HG03378 (cell line): ENCODE measurements around the gene ENHO.

Source experiments
- ATAC-seq: cut with Tn5 transposase; IDR thresholded peaks from one replicate; pipeline ENCODE4 v1.9.1; 2021; ENCODE audit warnings: mild to moderate bottlenecking, moderate library complexity; ENCODE audit not compliant: unreplicated experiment

Gene ENHO

GRCh38 chr9:34522971-34523797 is at the start of gene ENHO:
Gene ENHO (minus strand): TSS chr9:34522990. CDS start chr9:34521695, 1,295 bp downstream.
- ATAC-seq, result peak; percentile 70

GRCh38 chr9:34572092-34572491 is 49.3 kb upstream of the ENHO start:
- ATAC-seq, result no peak

DNA sequence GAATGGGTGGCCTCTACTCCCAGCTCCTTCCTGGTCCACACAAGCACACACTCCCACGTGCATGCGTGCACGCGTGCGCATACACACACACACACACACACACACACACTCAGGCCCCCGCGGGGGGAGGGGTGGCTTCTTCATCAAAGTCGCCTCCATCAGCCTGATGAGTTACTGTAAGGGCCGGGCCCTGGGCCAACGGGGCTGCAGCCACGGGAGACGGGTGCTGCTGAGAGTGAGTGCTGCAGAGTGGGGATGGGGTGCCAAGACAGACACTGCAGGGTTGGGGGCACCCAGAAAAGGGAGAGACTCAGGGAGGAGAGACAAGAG is 48.7 kb upstream of the ENHO start:
- ATAC-seq, result no peak

- no peak for ATAC-seq
These were observed 48.2 kb upstream of the ENHO start for GRCh38 chr9:34570809-34571480.

GRCh38 chr9:34570376-34570775 is 47.6 kb upstream of the ENHO start:
- no peak for ATAC-seq

GRCh38 chr9:34568774-34569173 is 46.0 kb upstream of the ENHO start:
- ATAC-seq, result no peak

GRCh38 chr9:34568133-34568532 is 45.3 kb upstream of the ENHO start:
- no peak for ATAC-seq

- no peak for ATAC-seq
These were observed 44.2 kb upstream of the ENHO start for GRCh38 chr9:34566972-34567371.

DNA sequence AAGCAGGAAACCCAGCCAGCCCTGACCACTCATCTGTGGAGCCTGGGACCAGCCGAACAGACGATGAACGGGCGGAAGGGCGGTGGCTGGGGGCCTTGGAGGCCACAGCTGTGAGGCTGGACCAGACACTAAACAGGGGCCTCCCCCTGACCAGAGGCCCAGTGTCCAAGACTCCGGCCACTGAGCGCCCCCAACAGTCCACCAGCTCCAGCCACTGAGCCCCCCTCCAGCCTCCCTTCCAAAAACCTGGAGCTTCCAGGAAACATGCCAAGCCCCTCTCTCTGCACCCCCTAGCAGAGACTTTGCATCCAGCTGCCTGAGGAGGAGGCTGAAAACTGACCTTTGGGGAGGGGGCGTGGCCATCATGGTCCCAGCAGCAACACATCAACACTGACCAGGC is 43.5 kb upstream of the ENHO start:
- ATAC-seq, result no peak

- ATAC-seq, result no peak
These were observed 43.1 kb upstream of the ENHO start for GRCh38 chr9:34565856-34566255.

- ATAC-seq, result no peak
These were observed 41.8 kb upstream of the ENHO start for GRCh38 chr9:34564617-34565016.

DNA sequence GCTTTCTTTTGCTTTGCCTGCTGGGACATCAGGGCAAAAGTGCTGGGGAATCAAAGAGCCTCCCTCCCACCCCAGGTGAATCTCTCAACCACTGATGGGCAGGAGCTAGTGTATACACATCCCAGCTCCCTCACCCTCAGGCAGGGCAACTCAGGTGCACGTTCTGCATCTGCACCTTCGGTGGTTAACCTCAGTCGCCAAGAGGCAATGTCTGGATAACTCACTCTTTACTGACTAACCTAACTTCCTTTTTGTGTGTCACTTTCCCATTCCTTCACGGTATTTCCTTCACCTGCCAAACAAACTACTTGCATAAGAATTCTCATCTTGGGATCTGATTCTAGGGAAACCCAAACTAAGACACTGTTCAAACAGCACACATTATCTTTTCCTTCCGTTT is 40.5 kb upstream of the ENHO start:
- no peak for ATAC-seq

GRCh38 chr9:34562135-34562745 is 39.5 kb upstream of the ENHO start:
- ATAC-seq, result no peak

GRCh38 chr9:34560599-34561214 is 37.9 kb upstream of the ENHO start:
- ATAC-seq, result no peak

DNA sequence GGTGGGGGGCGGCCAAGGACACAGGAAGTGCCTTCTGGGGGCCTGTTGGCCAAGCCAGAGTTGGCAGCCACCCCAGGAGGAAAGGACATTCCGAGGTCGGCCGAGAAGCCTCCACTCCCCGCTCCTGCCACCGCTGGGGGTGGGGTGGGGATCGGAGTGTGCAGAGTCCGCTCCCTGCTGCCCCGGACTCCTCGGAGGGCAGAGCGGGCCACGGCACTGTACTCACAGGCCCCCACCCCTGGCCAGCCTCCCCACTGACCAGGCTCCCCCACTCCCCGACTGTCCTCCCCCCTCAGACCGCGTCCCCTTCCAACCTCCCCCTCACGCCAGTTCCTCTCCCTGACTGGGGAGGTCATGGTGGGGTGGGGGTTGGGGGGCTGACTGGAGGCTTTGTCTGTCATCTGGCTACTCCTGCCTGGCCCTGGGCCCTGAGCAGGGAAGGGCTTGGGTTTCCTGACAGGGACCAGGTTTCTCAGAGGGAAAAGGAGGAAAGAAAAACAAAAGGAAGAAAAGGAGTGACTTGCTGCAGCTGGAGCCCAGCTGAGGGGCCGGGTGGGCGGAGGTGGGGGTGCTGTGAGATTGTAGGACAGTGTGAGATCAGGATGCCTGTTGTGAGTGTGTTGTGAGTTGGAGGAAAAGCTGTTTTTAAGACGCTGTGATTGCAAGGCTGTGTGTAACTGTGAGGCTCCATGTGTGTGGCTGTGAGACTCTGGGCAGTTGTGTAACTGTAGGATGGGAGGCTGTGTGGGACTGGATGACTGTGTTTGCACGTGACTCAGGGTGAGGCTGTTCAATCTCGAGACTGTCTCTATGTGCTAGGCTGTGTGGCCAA is 37.0 kb upstream of the ENHO start:
- ATAC-seq, result no peak

- ATAC-seq, result no peak
These were observed 36.3 kb upstream of the ENHO start for GRCh38 chr9:34558919-34559623.

DNA sequence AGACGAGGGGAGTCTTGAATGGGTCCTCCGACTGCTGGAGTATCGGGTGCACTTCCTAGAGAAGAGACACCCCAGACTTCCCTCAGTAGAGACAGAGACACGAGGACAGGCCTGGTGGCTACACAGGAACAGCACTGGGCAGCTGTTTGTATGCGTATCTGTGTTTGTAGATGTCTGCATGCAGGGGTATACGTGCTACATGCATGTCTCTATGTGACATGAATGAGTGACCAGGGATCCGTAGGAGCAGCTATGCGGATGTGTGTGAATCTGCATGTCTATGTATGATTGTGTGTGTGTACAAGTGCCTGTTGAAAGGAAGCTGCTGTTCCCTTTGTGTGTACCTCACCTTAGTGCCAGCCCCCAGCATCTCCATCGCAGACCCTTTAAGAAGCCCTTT is 35.6 kb upstream of the ENHO start:
- ATAC-seq, result no peak

- ATAC-seq, result no peak
These were observed 34.9 kb upstream of the ENHO start for GRCh38 chr9:34557426-34558321.

DNA sequence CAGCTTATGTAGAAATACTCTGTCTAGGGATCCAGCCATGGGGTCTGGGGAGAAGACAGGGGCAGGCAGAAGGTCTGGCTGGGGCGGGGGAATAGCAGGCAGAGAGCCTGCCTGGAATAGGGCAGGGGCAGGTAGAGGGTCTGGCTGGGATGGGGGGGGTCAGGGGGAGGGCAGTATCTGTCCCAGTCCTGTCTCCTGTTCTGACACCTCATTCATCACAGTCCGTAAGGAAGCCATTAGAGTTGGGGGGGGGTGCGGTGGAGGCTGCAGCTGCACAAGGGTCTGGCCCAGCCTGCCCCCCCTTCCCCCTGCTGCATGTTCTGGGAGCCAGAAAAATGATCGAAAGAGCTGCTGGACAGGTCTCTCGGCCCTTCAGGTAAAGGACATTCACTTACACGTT is 34.2 kb upstream of the ENHO start:
- ATAC-seq, result no peak
